HUES48 (cell line): Measurements from ENCODE around the gene PTPRO.

ENCODE experiments used
- H3K27ac ChIP-seq: one replicate; pipeline ENCODE4 v1.7.0; 2013; ENCODE audit warnings: low read depth, low read length, inconsistent platforms
- H3K27me3 ChIP-seq: 2 replicates; pipeline ENCODE4 v1.6.1; 2013; ENCODE audit warnings: mild to moderate bottlenecking, low read length; ENCODE audit not compliant: control insufficient read depth, insufficient read depth
- H3K36me3 ChIP-seq: 2 replicates; pipeline ENCODE4 v1.6.1; 2013; ENCODE audit warnings: low read length; ENCODE audit not compliant: control insufficient read depth, insufficient read depth
- H3K4me1 ChIP-seq: 2 replicates; pipeline ENCODE4 v1.6.1; 2013; ENCODE audit warnings: mild to moderate bottlenecking, low read length; ENCODE audit not compliant: control insufficient read depth, insufficient read depth
- H3K4me3 ChIP-seq: 2 replicates; pipeline ENCODE4 v1.5.1; 2013; ENCODE audit warnings: mild to moderate bottlenecking, low read depth, low read length
- H3K9ac ChIP-seq: 2 replicates; pipeline ENCODE4 v1.6.1; 2013; ENCODE audit warnings: mild to moderate bottlenecking, low read depth, low read length, moderate library complexity
- H3K9me3 ChIP-seq: 2 replicates; pipeline ENCODE4 v1.6.1; 2013; ENCODE audit warnings: low read length; ENCODE audit not compliant: control insufficient read depth, insufficient read depth

Gene PTPRO

GRCh38 chr12:15625075-15625474 lies 302.8 kb downstream of the PTPRO start:
- Histone ChIP-seq H3K9me3 (no peaks in the 10 kb centered on the region), H3K27me3 (no peaks in the 10 kb centered on the region), H3K27ac (no peak overlapping the region), H3K9ac (no peak overlapping the region), H3K36me3 (no peaks in the 10 kb centered on the region), H3K4me3 (no peak overlapping the region), H3K4me1 (peaks cover 13% of the 10 kb centered on the region; the same call in 1 of the 2 replicates)

GRCh38 chr12:15627995-15628945 lies 306.0 kb downstream of the PTPRO start:
- Histone ChIP-seq H3K9me3 (no peaks in the 10 kb centered on the region), H3K4me1 (peaks cover 13% of the 10 kb centered on the region; the same call in 1 of the 2 replicates), H3K4me3 (no peak overlapping the region), H3K27me3 (no peaks in the 10 kb centered on the region), H3K27ac (peak overlapping the region; percentile 6), H3K36me3 (no peaks in the 10 kb centered on the region), H3K9ac (no peak overlapping the region)

GRCh38 chr12:15629108-15629507 lies 306.8 kb downstream of the PTPRO start:
- H3K27ac ChIP-seq, result peak overlapping the region; percentile 44
- H3K9ac ChIP-seq, result no peak overlapping the region
- H3K36me3 ChIP-seq, result no peaks in the 10 kb centered on the region
- H3K27me3 ChIP-seq, result no peaks in the 10 kb centered on the region
- H3K9me3 ChIP-seq, result no peaks in the 10 kb centered on the region
- peaks cover 13% of the 10 kb centered on the region; the same call in 1 of the 2 replicates for H3K4me1 ChIP-seq
- H3K4me3 ChIP-seq, result no peak overlapping the region

GRCh38 chr12:15629761-15630160 lies 307.5 kb downstream of the PTPRO start:
- peak overlapping the region; percentile 44 for H3K27ac ChIP-seq

GRCh38 chr12:15631007-15631715 lies 308.9 kb downstream of the PTPRO start:
- no peak overlapping the region for H3K27ac ChIP-seq
- no peaks in the 10 kb centered on the region for H3K36me3 ChIP-seq
- H3K4me1 ChIP-seq, result peaks cover 13% of the 10 kb centered on the region; the same call in 1 of the 2 replicates
- no peaks in the 10 kb centered on the region for H3K27me3 ChIP-seq
- no peak overlapping the region for H3K9ac ChIP-seq
- no peak overlapping the region for H3K4me3 ChIP-seq
- H3K9me3 ChIP-seq, result no peaks in the 10 kb centered on the region

More at GRCh38 chr12:15629761-15630160, 307.5 kb downstream of the PTPRO start:
- no peaks in the 10 kb centered on the region for H3K27me3 ChIP-seq
- no peaks in the 10 kb centered on the region for H3K9me3 ChIP-seq
- H3K4me3 ChIP-seq, result no peak overlapping the region
- H3K36me3 ChIP-seq, result no peaks in the 10 kb centered on the region
- peaks cover 13% of the 10 kb centered on the region; the same call in 1 of the 2 replicates for H3K4me1 ChIP-seq
- H3K9ac ChIP-seq, result no peak overlapping the region

- Histone ChIP-seq H3K9ac (no peak overlapping the region), H3K27ac (no peak overlapping the region), H3K4me3 (no peak overlapping the region), H3K27me3 (no peaks in the 10 kb centered on the region), H3K4me1 (peaks cover 19% of the 10 kb centered on the region), H3K36me3 (no peaks in the 10 kb centered on the region), H3K9me3 (no peaks in the 10 kb centered on the region)
Observed at GRCh38 chr12:15632708-15633107, 310.4 kb downstream of the PTPRO start.

GRCh38 chr12:15633201-15633600 lies 310.9 kb downstream of the PTPRO start:
- Histone ChIP-seq H3K36me3 (no peaks in the 10 kb centered on the region), H3K9ac (no peak overlapping the region), H3K27me3 (no peaks in the 10 kb centered on the region), H3K4me1 (peaks cover 19% of the 10 kb centered on the region), H3K27ac (no peak overlapping the region), H3K9me3 (no peaks in the 10 kb centered on the region), H3K4me3 (no peak overlapping the region)

GRCh38 chr12:15634010-15634683 lies 311.8 kb downstream of the PTPRO start:
- no peaks in the 10 kb centered on the region for H3K9me3 ChIP-seq
- H3K36me3 ChIP-seq, result no peaks in the 10 kb centered on the region
- no peaks in the 10 kb centered on the region for H3K27me3 ChIP-seq
- no peak overlapping the region for H3K4me3 ChIP-seq
- H3K9ac ChIP-seq, result no peak overlapping the region
- H3K4me1 ChIP-seq, result peaks cover 10% of the 10 kb centered on the region
- H3K27ac ChIP-seq, result no peak overlapping the region

GRCh38 chr12:15636060-15636890 lies 314.0 kb downstream of the PTPRO start:
- Histone ChIP-seq H3K4me3 (no peak overlapping the region), H3K9me3 (no peaks in the 10 kb centered on the region), H3K9ac (no peak overlapping the region), H3K36me3 (no peaks in the 10 kb centered on the region), H3K27ac (no peak overlapping the region), H3K27me3 (no peaks in the 10 kb centered on the region), H3K4me1 (peaks cover 9% of the 10 kb centered on the region)

- H3K4me3 ChIP-seq, result no peak overlapping the region
- H3K27me3 ChIP-seq, result no peaks in the 10 kb centered on the region
- H3K27ac ChIP-seq, result no peak overlapping the region
- no peak overlapping the region for H3K9ac ChIP-seq
- no peaks in the 10 kb centered on the region for H3K36me3 ChIP-seq
- H3K9me3 ChIP-seq, result no peaks in the 10 kb centered on the region
- peaks cover 9% of the 10 kb centered on the region for H3K4me1 ChIP-seq
Observed at GRCh38 chr12:15638231-15638630, 315.9 kb downstream of the PTPRO start.
